Kidney epithelial cell (primary cell): ENCODE measurements around the gene ZNF106. TPM values are rescaled to one million over a fixed set of nuclear protein-coding genes. Genes with fewer than 3 reads are reported as not detected.

Experiments
- DNase-seq: peaks from one replicate; pipeline ENCODE4 v3.0.0-alpha.2; 2010; ENCODE audit warnings: low read depth
- H3K27me3 ChIP-seq: 2 replicates; pipeline ENCODE4 v1.6.0; 2011; ENCODE audit warnings: low read length; ENCODE audit not compliant: control insufficient read depth, insufficient read depth
- H3K36me3 ChIP-seq: 2 replicates; pipeline ENCODE4 v1.5.1; 2011; ENCODE audit warnings: low read length; ENCODE audit not compliant: control insufficient read depth, insufficient read depth
- H3K4me3 ChIP-seq: 2 replicates; pipeline ENCODE4 v1.5.1; 2011; ENCODE audit warnings: low read depth, mild to moderate bottlenecking, control low read depth, low read length
- CTCF ChIP-seq: IDR thresholded peaks from 2 replicates; pipeline ENCODE4 v1.5.1; 2011; ENCODE audit warnings: mild to moderate bottlenecking, moderate library complexity, low read length, control low read depth, inconsistent platforms; ENCODE audit not compliant: insufficient read depth, poor library complexity, severe bottlenecking
- total RNA-seq: library from RNA; depleted of rRNA; stranded (reverse); fragments of >200 nt; gene quantifications from 2 replicates; pipeline ENCODE4 v1.2.3, GENCODE V29; 2015

ZNF106 gene
- total RNA-seq, 1 donor from 2014 or later, result 32.5 TPM

- TF ChIP-seq CTCF, result no peak
- Histone ChIP-seq H3K36me3 (no peaks in the 10 kb centered on the region), H3K27me3 (no peaks in the 10 kb centered on the region), H3K4me3 (no peak overlapping the region)
- DNase-seq, result no peak
Observed at GRCh38 chr15:42384597-42384996, 106.3 kb downstream of the ZNF106 start.

GRCh38 chr15:42378011-42378410 lies 112.9 kb downstream of the ZNF106 start:
- H3K4me3 ChIP-seq, result no peak overlapping the region
- no peaks in the 10 kb centered on the region for H3K27me3 ChIP-seq
- no peak for DNase-seq

GRCh38 chr15:42375941-42376340 lies 115.0 kb downstream of the ZNF106 start:
- no peak for DNase-seq
- H3K4me3 ChIP-seq, result no peak overlapping the region
- H3K27me3 ChIP-seq, result no peaks in the 10 kb centered on the region
- TF ChIP-seq CTCF, result no peak
- no peaks in the 10 kb centered on the region for H3K36me3 ChIP-seq

More at GRCh38 chr15:42378011-42378410, 112.9 kb downstream of the ZNF106 start:
- no peak for TF ChIP-seq CTCF
- H3K36me3 ChIP-seq, result no peaks in the 10 kb centered on the region

- Histone ChIP-seq H3K36me3 (no peaks in the 10 kb centered on the region), H3K27me3 (no peaks in the 10 kb centered on the region), H3K4me3 (no peak overlapping the region)
- TF ChIP-seq CTCF, result no peak
- no peak for DNase-seq
Observed at GRCh38 chr15:42375252-42375651, 115.7 kb downstream of the ZNF106 start.

GRCh38 chr15:42374810-42375209 lies 116.1 kb downstream of the ZNF106 start:
- no peak overlapping the region for H3K4me3 ChIP-seq
- no peak for TF ChIP-seq CTCF
- H3K27me3 ChIP-seq, result no peaks in the 10 kb centered on the region
- H3K36me3 ChIP-seq, result no peaks in the 10 kb centered on the region
- no peak for DNase-seq

- no peak for TF ChIP-seq CTCF
- no peak for DNase-seq
- no peaks in the 10 kb centered on the region for H3K36me3 ChIP-seq
- H3K27me3 ChIP-seq, result no peaks in the 10 kb centered on the region
- H3K4me3 ChIP-seq, result no peak overlapping the region
Observed at GRCh38 chr15:42373936-42374335, 117.0 kb downstream of the ZNF106 start.
